ENCODE measurements around the gene KISS1R. TPM values are rescaled to one million over a fixed set of nuclear protein-coding genes. Genes with fewer than 3 reads are reported as not detected.
"Not testable (repeated sequence)": the region's sequence is repeated elsewhere in the genome, so short reads cannot be mapped to it uniquely, and the experiment has no call there.

Gene KISS1R
- total and polyA plus RNA-seq, 7 experiments from 2014 or later = 0.72 to 3.0 (median 1.2) TPM

DNA sequence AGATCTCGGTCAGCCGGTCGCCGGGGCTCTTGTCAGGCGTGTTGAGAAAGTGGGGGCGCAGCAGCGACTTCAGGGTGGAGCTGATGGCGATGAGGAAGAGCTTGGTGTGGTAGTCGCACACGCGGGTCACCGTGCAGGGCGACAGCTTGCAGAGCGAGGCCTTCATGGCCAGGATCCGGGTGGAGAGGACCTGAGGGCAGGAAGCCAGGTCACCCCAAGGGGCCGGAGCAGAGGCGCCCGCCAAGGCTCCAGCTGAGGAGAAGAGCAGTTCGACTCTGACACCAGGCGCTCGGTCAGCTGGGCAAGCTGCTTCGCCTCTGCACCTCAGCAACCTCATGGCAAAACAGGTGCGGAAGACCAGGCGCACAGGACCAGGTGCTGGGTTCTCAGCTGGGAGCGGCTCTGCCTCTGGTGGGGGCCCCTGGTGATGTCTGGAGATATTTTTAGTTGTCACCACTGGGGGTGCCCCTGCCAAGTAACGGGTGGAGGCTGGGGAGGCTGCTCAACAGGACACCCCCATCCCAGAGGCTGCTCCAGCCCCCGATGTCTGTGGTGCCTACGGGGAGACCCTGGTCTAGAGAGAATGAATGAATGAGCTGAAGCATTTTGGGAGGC lies 41.8 kb upstream of the KISS1R start:
- H3K27me3 Mint-ChIP-seq = peaks cover 0 to 2% (median 0%) of the 10 kb centered on the region in 5 donors
- H3K36me3 Mint-ChIP-seq = peaks cover 0 to 10% (median 3%) of the 10 kb centered on the region in 5 donors
- intact Hi-C loops (cut with micrococcal nuclease) = no loop called here
- no peak overlapping the region for H3K4me3 Mint-ChIP-seq
- H3K9me3 ChIP-seq (ENCODE audit: control insufficient read depth in 2 of 3, low read length in 3 of 3) = no peaks in the 10 kb centered on the region
- DNase-seq (no peak), ATAC-seq (no peak)
- CTCF ChIA-PET = interaction anchor here (1.0 kb wide), 2 partner anchors 10 to 12 kb away, joined by 3 to 5 read pairs; no protein-coding TSS in a partner anchor
- H3K27ac Mint-ChIP-seq = peak overlapping the region in 4 of 9 donors; percentile 29 to 72 (median 44)
- H3K9me3 Mint-ChIP-seq = peaks cover 0 to 6% (median 0%) of the 10 kb centered on the region in 11 donors
- H3K4me1 Mint-ChIP-seq = peaks cover 0 to 21% (median 13%) of the 10 kb centered on the region in 7 donors
- POLR2A ChIA-PET = interaction anchor here (1.1 to 1.7 kb wide), 5 partner anchors 18 to 44 kb away, joined by 3 to 7 read pairs (median 5); partner anchors contain the start of genes MED16 and RNU6-9
- peaks cover 0 to 41% (median 0%) of the 10 kb centered on the region in 3 experiments for H3K36me3 ChIP-seq (ENCODE audit: control insufficient read depth in 2 of 3, insufficient read depth in 3 of 3, low read length in 3 of 3)
- peaks cover 8 to 14% of the 10 kb centered on the region in 2 donors for H3K4me1 ChIP-seq (ENCODE audit: control insufficient read depth in 2 of 2, insufficient read depth in 2 of 2, low read length in 2 of 2)
- no peak overlapping the region for H3K27ac ChIP-seq (ENCODE audit: low read depth, low read length)
- H3K4me3 ChIP-seq (ENCODE audit: low read length) = no peak overlapping the region
- no peaks in the 10 kb centered on the region for H3K27me3 ChIP-seq (ENCODE audit: control insufficient read depth in 2 of 2, insufficient read depth in 2 of 2, low read length in 2 of 2)

DNA sequence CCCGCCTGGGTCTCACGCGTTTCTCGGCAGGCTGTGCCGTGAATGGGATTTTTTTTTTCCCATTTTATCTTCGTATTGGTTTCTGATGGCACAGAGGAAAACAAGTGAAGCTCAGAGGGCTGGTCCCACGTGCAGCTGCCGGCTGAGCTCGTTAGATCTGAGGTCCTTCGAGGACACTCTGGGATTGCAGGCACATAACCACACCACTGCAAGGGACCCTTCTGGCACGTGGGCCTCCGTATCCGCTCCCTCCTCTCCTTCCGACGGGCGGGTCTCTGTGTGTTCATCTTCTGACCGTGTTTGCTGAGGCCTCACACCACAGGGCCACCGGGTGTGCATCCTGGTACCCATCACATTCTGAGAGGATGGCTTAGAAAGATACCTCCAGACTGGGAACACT lies 41.0 kb upstream of the KISS1R start:
- DNase-seq = no peak
- H3K4me3 ChIP-seq (ENCODE audit: low read length) = no peak overlapping the region
- ChIA-PET CTCF (interaction anchor here (1.0 kb wide), 1 partner anchor 10 kb away, joined by 5 read pairs; no protein-coding TSS in a partner anchor), POLR2A (interaction anchor here (1.1 to 1.3 kb wide), 3 partner anchors 30 to 33 kb away, joined by 4 to 5 read pairs (median 5); no protein-coding TSS in a partner anchor)
- Mint-ChIP-seq H3K4me3 (no peak overlapping the region), H3K9me3 (peaks cover 0 to 6% (median 0%) of the 10 kb centered on the region in 11 donors), H3K4me1 (peaks cover 0 to 21% (median 13%) of the 10 kb centered on the region in 7 donors), H3K27me3 (peaks cover 0 to 2% (median 0%) of the 10 kb centered on the region in 5 donors), H3K27ac (peak overlapping the region in 1 of 9 donors; percentile 26), H3K36me3 (peaks cover 0 to 8% (median 6%) of the 10 kb centered on the region in 5 donors)
- peaks cover 8 to 14% of the 10 kb centered on the region in 2 donors for H3K4me1 ChIP-seq (ENCODE audit: control insufficient read depth in 2 of 2, insufficient read depth in 2 of 2, low read length in 2 of 2)
- ATAC-seq = no peak
- H3K27me3 ChIP-seq (ENCODE audit: control insufficient read depth in 2 of 2, insufficient read depth in 2 of 2, low read length in 2 of 2) = no peaks in the 10 kb centered on the region
- H3K36me3 ChIP-seq (ENCODE audit: control insufficient read depth in 2 of 3, insufficient read depth in 3 of 3, low read length in 3 of 3) = peaks cover 0 to 41% (median 0%) of the 10 kb centered on the region in 3 experiments
- intact Hi-C loops (cut with micrococcal nuclease) = no loop called here
- no peaks in the 10 kb centered on the region for H3K9me3 ChIP-seq (ENCODE audit: control insufficient read depth in 2 of 3, low read length in 3 of 3)
- no peak overlapping the region for H3K27ac ChIP-seq (ENCODE audit: low read depth, low read length)

DNA sequence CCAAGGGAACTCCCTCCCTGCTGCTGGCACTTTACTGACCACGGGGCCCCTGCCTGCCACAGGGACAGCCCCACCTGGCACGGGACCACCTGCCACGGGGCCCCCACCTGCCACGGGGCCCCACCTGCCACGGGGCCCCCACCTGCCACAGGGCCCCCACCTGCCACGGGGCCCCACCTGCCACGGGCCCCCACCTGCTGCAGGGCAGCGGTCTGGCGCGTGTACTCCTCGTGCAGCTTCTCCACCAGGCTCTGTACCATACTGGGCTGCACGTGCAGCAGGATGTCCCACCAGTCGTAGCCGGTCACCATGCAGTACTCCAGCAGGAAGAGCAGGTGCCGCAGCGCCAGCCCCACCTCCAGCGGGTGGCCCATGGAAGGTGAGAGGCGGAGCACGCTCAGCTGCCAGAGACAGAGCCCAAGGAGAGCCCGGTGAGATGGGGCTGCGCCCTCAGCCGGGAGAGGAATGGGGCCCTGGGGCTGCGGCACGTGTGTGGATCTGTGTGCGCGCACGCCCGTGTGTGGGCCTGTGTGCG lies 40.3 kb upstream of the KISS1R start:
- ATAC-seq = no peak
- Mint-ChIP-seq H3K27ac (no peak overlapping the region), H3K4me3 (no peak overlapping the region), H3K36me3 (peaks cover 0 to 13% (median 4%) of the 10 kb centered on the region in 5 donors), H3K4me1 (peaks cover 0 to 18% (median 10%) of the 10 kb centered on the region in 7 donors), H3K9me3 (peaks cover 0 to 3% (median 0%) of the 10 kb centered on the region in 11 donors), H3K27me3 (no peaks in the 10 kb centered on the region)
- H3K4me1 ChIP-seq (ENCODE audit: control insufficient read depth in 2 of 2, insufficient read depth in 2 of 2, low read length in 2 of 2) = peaks cover 7 to 13% of the 10 kb centered on the region in 2 donors
- POLR2A ChIA-PET = interaction anchor here (1.1 kb wide), 1 partner anchor 16 kb away, joined by 3 read pairs; the partner anchor contains the start of genes MED16 and RNU6-9
- no peak overlapping the region for H3K27ac ChIP-seq (ENCODE audit: low read depth, low read length)
- H3K4me3 ChIP-seq (ENCODE audit: low read length) = no peak overlapping the region
- CTCF ChIA-PET = no interaction called here
- DNase-seq = no peak
- peaks cover 0 to 43% (median 0%) of the 10 kb centered on the region in 3 experiments for H3K36me3 ChIP-seq (ENCODE audit: control insufficient read depth in 2 of 3, insufficient read depth in 3 of 3, low read length in 3 of 3)
- intact Hi-C loops (cut with micrococcal nuclease) = no loop called here
- H3K27me3 ChIP-seq (ENCODE audit: control insufficient read depth in 2 of 2, insufficient read depth in 2 of 2, low read length in 2 of 2) = no peaks in the 10 kb centered on the region
- H3K9me3 ChIP-seq (ENCODE audit: control insufficient read depth in 2 of 3, low read length in 3 of 3) = no peaks in the 10 kb centered on the region

DNA sequence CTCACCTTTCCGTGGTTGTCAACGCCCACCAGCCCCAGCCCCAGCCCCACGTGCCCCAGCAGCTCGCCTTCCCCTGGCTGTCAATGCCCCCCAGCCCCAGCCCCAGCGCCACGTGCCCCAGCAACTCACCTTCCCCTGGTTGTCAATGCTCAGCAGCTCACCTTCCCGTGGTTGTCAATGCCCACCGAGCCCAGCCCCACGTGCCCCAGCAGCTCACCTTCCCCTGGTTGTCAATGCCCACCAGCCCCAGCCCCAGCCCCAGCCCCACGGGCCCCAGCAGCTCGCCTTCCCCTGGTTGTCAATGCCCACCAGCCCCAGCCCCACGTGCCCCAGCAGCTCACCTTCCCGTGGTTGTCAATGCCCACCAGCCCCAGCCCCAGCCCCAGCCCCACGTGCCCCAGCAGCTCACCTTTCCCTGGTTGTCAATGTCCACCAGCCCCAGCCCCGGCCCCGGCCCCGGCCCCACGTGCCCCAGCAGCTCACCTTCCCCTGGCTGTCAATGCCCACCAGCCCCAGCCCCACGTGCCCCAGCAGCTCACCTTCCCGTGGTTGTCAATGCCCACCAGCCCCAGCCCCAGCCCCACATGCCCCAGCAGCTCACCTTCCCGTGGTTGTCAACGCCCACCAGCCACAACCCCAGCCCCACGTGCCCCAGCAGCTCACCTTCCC lies 39.0 kb upstream of the KISS1R start:
- DNase-seq; ATAC-seq; H3K4me3 ChIP-seq (ENCODE audit: low read length); H3K4me1 Mint-ChIP-seq; H3K4me1 ChIP-seq (ENCODE audit: control insufficient read depth in 2 of 2, insufficient read depth in 2 of 2, low read length in 2 of 2); H3K27me3 Mint-ChIP-seq; H3K9me3 ChIP-seq (ENCODE audit: control insufficient read depth in 2 of 3, low read length in 3 of 3); H3K4me3 Mint-ChIP-seq; H3K27ac ChIP-seq (ENCODE audit: low read depth, low read length); H3K9me3 Mint-ChIP-seq; H3K27me3 ChIP-seq (ENCODE audit: control insufficient read depth in 2 of 2, insufficient read depth in 2 of 2, low read length in 2 of 2); intact Hi-C loops (cut with micrococcal nuclease): not testable (repeated sequence)
- Mint-ChIP-seq H3K36me3 (peaks cover 0 to 13% (median 4%) of the 10 kb centered on the region in 5 donors), H3K27ac (peak overlapping the region in 1 of 9 donors; percentile 30)
- CTCF ChIA-PET = interaction anchor here (0.9 kb wide), 1 partner anchor 13 kb away, joined by 4 read pairs; no protein-coding TSS in a partner anchor
- peaks cover 0 to 56% (median 0%) of the 10 kb centered on the region in 3 experiments for H3K36me3 ChIP-seq (ENCODE audit: control insufficient read depth in 2 of 3, insufficient read depth in 3 of 3, low read length in 3 of 3)
- POLR2A ChIA-PET = interaction anchor here (1.1 to 2.3 kb wide), 3 partner anchors 15 to 31 kb away, joined by 3 to 9 read pairs (median 4); partner anchors contain the start of genes MED16 and RNU6-9

DNA sequence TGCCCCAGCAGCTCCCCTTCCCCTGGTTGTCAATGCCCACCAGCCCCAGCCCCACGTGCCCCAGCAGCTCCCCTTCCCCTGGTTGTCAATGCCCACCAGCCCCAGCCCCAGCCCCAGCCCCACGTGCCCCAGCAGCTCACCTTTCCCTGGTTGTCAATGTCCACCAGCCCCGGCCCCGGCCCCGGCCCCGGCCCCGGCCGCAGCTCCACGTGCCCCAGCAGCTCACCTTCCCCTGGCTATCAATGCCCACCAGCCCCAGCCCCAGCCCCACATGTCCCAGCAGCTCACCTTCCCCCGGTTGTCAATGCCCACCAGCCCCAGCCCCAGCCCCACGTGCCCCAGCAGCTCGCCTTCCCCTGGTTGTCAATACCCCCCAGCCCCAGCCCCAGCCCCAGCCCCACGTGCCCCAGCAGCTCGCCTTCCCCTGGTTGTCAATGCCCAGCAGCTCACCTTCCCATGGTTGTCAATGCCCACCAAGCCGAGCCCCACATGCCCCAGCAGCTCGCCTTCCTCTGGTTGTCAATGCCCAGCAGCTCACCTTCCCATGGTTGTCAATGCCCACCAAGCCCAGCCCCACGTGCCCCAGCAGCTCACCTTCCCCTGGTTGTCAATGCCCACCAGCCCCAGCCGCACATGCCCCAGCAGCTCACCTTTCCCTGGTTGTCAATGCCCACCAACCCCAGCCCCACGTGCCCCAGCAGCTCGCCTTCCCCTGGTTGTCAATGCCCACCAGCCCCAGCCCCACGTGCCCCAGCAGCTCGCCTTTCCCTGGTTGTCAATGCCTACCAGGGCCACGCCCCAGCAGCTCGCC lies 38.2 kb upstream of the KISS1R start:
- H3K27me3 ChIP-seq (ENCODE audit: control insufficient read depth in 2 of 2, insufficient read depth in 2 of 2, low read length in 2 of 2); DNase-seq; H3K4me1 Mint-ChIP-seq; H3K4me3 Mint-ChIP-seq; H3K27me3 Mint-ChIP-seq; H3K4me1 ChIP-seq (ENCODE audit: control insufficient read depth in 2 of 2, insufficient read depth in 2 of 2, low read length in 2 of 2); intact Hi-C loops (cut with micrococcal nuclease); ATAC-seq; H3K4me3 ChIP-seq (ENCODE audit: low read length); H3K9me3 Mint-ChIP-seq; H3K27ac ChIP-seq (ENCODE audit: low read depth, low read length); H3K9me3 ChIP-seq (ENCODE audit: control insufficient read depth in 2 of 3, low read length in 3 of 3): not testable (repeated sequence)
- peaks cover 0 to 64% (median 0%) of the 10 kb centered on the region in 3 experiments for H3K36me3 ChIP-seq (ENCODE audit: control insufficient read depth in 2 of 3, insufficient read depth in 3 of 3, low read length in 3 of 3)
- ChIA-PET POLR2A (interaction anchor here (1.4 to 2.3 kb wide), 2 partner anchors 14 to 30 kb away, joined by 4 to 9 read pairs; partner anchors contain the start of genes MED16 and RNU6-9), CTCF (interaction anchor here (0.6 to 0.9 kb wide), 5 partner anchors 9 to 744 kb away, joined by 3 to 4 read pairs (median 3); no protein-coding TSS in a partner anchor)
- peaks cover 0 to 13% (median 4%) of the 10 kb centered on the region in 5 donors for H3K36me3 Mint-ChIP-seq
- peak overlapping the region in 3 of 9 donors; percentile 30 to 65 (median 51) for H3K27ac Mint-ChIP-seq
